Skeletal muscle cell (primary cell): ENCODE results near the gene FBXO24.

Experiments
- DNase-seq: peaks from one replicate; pipeline ENCODE4 v3.0.0-alpha.2; 2010; ENCODE audit warnings: low read depth
- H3K4me3 ChIP-seq: 2 replicates; pipeline ENCODE4 v1.5.1; 2011; ENCODE audit warnings: low read depth, mild to moderate bottlenecking, control low read depth, low read length, moderate library complexity

FBXO24 gene

GRCh38 chr7:100572949-100573675, 13.0 kb upstream of the FBXO24 start:
- DNase-seq, result no peak
- H3K4me3 ChIP-seq, result no peak overlapping the region

- no peak for DNase-seq
- no peak within 1 kb of the TSS for H3K4me3 ChIP-seq
Measured at GRCh38 chr7:100573691-100574361, 12.3 kb upstream of the FBXO24 start, which contains the start of gene SAP25. SAP25 (minus strand) TSS chr7:100573900; CDS start chr7:100573742, 158 bp downstream.

- no peak overlapping the region for H3K4me3 ChIP-seq
- no peak for DNase-seq
Measured at GRCh38 chr7:100574362-100575205, 11.5 kb upstream of the FBXO24 start.

GRCh38 chr7:100575206-100575631, 10.9 kb upstream of the FBXO24 start:
- no peak overlapping the region for H3K4me3 ChIP-seq
- DNase-seq, result no peak

GRCh38 chr7:100575746-100576383, 10.3 kb upstream of the FBXO24 start:
- no peak for DNase-seq
- H3K4me3 ChIP-seq, result no peak overlapping the region

GRCh38 chr7:100576384-100576993, 9.6 kb upstream of the FBXO24 start:
- no peak for DNase-seq
- H3K4me3 ChIP-seq, result no peak overlapping the region

- H3K4me3 ChIP-seq, result no peak overlapping the region
- no peak for DNase-seq
Measured at GRCh38 chr7:100577103-100577502, 9.0 kb upstream of the FBXO24 start.

- DNase-seq, result no peak
- no peak overlapping the region for H3K4me3 ChIP-seq
Measured at GRCh38 chr7:100577507-100577906, 8.6 kb upstream of the FBXO24 start.

- no peak overlapping the region for H3K4me3 ChIP-seq
- no peak for DNase-seq
Measured at GRCh38 chr7:100578246-100579183, 7.6 kb upstream of the FBXO24 start.

- no peak overlapping the region for H3K4me3 ChIP-seq
- DNase-seq, result no peak
Measured at GRCh38 chr7:100580466-100581283, 5.5 kb upstream of the FBXO24 start.

- no peak for DNase-seq
- no peak overlapping the region for H3K4me3 ChIP-seq
Measured at GRCh38 chr7:100582041-100582579, 4.0 kb upstream of the FBXO24 start.

GRCh38 chr7:100582650-100583049, 3.5 kb upstream of the FBXO24 start:
- no peak overlapping the region for H3K4me3 ChIP-seq
- DNase-seq, result no peak

GRCh38 chr7:100583132-100584053, 2.7 kb upstream of the FBXO24 start:
- DNase-seq, result no peak
- H3K4me3 ChIP-seq, result peak overlapping the region; percentile 96

GRCh38 chr7:100584054-100584682, 2.0 kb upstream of the FBXO24 start:
- peak overlapping the region; percentile 96 for H3K4me3 ChIP-seq
- no peak for DNase-seq

- peak overlapping the region; percentile 96 for H3K4me3 ChIP-seq
- no peak for DNase-seq
Measured at GRCh38 chr7:100584683-100585510, 1.2 kb upstream of the FBXO24 start.
